ENCODE measurements around the gene DCAF8. TPM values are rescaled to one million over a fixed set of nuclear protein-coding genes. Genes with fewer than 3 reads are reported as not detected.

The DCAF8 gene
- total RNA-seq, 1 experiment from 2014 or later, result 98.1 TPM

GRCh38 chr1:160204526-160205241 lies 57.7 kb downstream of the DCAF8 start:
- peaks cover 37% of the 10 kb centered on the region for H3K79me2 ChIP-seq (ENCODE audit: insufficient read depth, low read length)
- peak overlapping the region; percentile 90 for H3K4me2 ChIP-seq (ENCODE audit: low read length)
- H3K27ac ChIP-seq (ENCODE audit: low read depth, low read length), result no peak overlapping the region
- intact Hi-C loops (cut with micrococcal nuclease), result no loop called here
- H3K4me1 ChIP-seq (ENCODE audit: control insufficient read depth in 1 of 2, insufficient read depth in 2 of 2, low read length in 2 of 2), result peaks cover 12 to 20% of the 10 kb centered on the region in 2 experiments; a peak in 3 of 4 replicates
- no peaks in the 10 kb centered on the region for H3K9me2 ChIP-seq (ENCODE audit: insufficient read depth)
- H3K4me3 ChIP-seq (replicated peaks in 1 of 2; ENCODE audit: low read depth in 1 of 2, low read length in 2 of 2), result peak overlapping the region; percentile 11 to 78
- BruUV-seq (replicated peaks), result no TSS peak
- ChIA-PET RAD21 (ENCODE audit: low non-redundant PET in 1 of 2, low total read pairs in 2 of 2, uncharacterized antibody in 2 of 2, unreplicated experiment in 2 of 2) (no interaction called here), POLR2A (interaction anchor here (0.8 kb wide), 1 partner anchor 11 kb away, joined by 3 read pairs; no protein-coding TSS in a partner anchor), CTCF (interaction anchor here (2.1 kb wide), 1 partner anchor 11 kb away, joined by 17 read pairs; no protein-coding TSS in a partner anchor)
- no peak for TF ChIP-seq EZH2phosphoT487 (IDR thresholded peaks at IDR 0.05; ENCODE audit: borderline replicate concordance)
- no peak for TF ChIP-seq ELF1 (IDR thresholded peaks at IDR 0.05; ENCODE audit: borderline replicate concordance, low read depth)
- TF ChIP-seq SIN3A (IDR thresholded peaks at IDR 0.05; ENCODE audit: low read depth), result no peak
- no peak for TF ChIP-seq SP1 (IDR thresholded peaks at IDR 0.05; ENCODE audit: low read depth)
- peak overlapping the region; percentile 77 for H2AFZ ChIP-seq (ENCODE audit: low read depth, low read length, poor library complexity, severe bottlenecking)
- H4K20me1 ChIP-seq (ENCODE audit: insufficient read depth), result no peaks in the 10 kb centered on the region
- DNase-seq (ENCODE audit: low read depth, low spot score), result no peak
- H3K9ac ChIP-seq (ENCODE audit: low read length), result peak overlapping the region; percentile 91; the same call in 1 of the 2 replicates
- H3K27me3 ChIP-seq (ENCODE audit: insufficient read depth, low read length), result no peaks in the 10 kb centered on the region
- H3K9me3 ChIP-seq (ENCODE audit: control insufficient read depth in 1 of 2, insufficient read depth in 1 of 2, low read depth in 1 of 2, low read length in 2 of 2), result no peaks in the 10 kb centered on the region
- ATAC-seq, result peak; percentile 20
- H3K36me3 ChIP-seq (ENCODE audit: control insufficient read depth in 1 of 2, insufficient read depth in 2 of 2, low read length in 2 of 2), result peaks cover 5 to 15% of the 10 kb centered on the region in 2 experiments; a peak in 2 of 4 replicates

- no peak for DNase-seq (ENCODE audit: low read depth, low spot score)
- no peaks in the 10 kb centered on the region for H4K20me1 ChIP-seq (ENCODE audit: insufficient read depth)
- H3K9me2 ChIP-seq (ENCODE audit: insufficient read depth), result no peaks in the 10 kb centered on the region
- ChIA-PET RAD21 (ENCODE audit: low non-redundant PET in 1 of 2, low total read pairs in 2 of 2, uncharacterized antibody in 2 of 2, unreplicated experiment in 2 of 2) (no interaction called here), POLR2A (no interaction called here), CTCF (interaction anchor here (2.1 kb wide), 1 partner anchor 7 kb away, joined by 13 read pairs; no protein-coding TSS in a partner anchor)
- no peak overlapping the region for H3K4me2 ChIP-seq (ENCODE audit: low read length)
- H3K9me3 ChIP-seq (ENCODE audit: control insufficient read depth in 1 of 2, insufficient read depth in 1 of 2, low read depth in 1 of 2, low read length in 2 of 2), result no peaks in the 10 kb centered on the region
- BruUV-seq (replicated peaks), result no TSS peak
- no peak overlapping the region for H3K9ac ChIP-seq (ENCODE audit: low read length)
- no peak overlapping the region for H3K27ac ChIP-seq (ENCODE audit: low read depth, low read length)
- ATAC-seq, result no peak
- no peak overlapping the region for H2AFZ ChIP-seq (ENCODE audit: low read depth, low read length, poor library complexity, severe bottlenecking)
- no peak overlapping the region for H3K4me3 ChIP-seq (replicated peaks in 1 of 2; ENCODE audit: low read depth in 1 of 2, low read length in 2 of 2)
- H3K36me3 ChIP-seq (ENCODE audit: control insufficient read depth in 1 of 2, insufficient read depth in 2 of 2, low read length in 2 of 2), result no peaks in the 10 kb centered on the region
- no peaks in the 10 kb centered on the region for H3K27me3 ChIP-seq (ENCODE audit: insufficient read depth, low read length)
- peaks cover 6 to 8% of the 10 kb centered on the region in 2 experiments; a peak in 2 of 4 replicates for H3K4me1 ChIP-seq (ENCODE audit: control insufficient read depth in 1 of 2, insufficient read depth in 2 of 2, low read length in 2 of 2)
- intact Hi-C loops (cut with micrococcal nuclease), result no loop called here
- peaks cover 6% of the 10 kb centered on the region; the same call in 1 of the 2 replicates for H3K79me2 ChIP-seq (ENCODE audit: insufficient read depth, low read length)
- TF ChIP-seq, protein P1, sequence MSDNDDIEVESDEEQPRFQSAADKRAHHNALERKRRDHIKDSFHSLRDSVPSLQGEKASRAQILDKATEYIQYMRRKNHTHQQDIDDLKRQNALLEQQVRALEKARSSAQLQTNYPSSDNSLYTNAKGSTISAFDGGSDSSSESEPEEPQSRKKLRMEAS (IDR thresholded peaks at IDR 0.05), result no peak
- TF ChIP-seq POLR2AphosphoS5 (IDR thresholded peaks at IDR 0.05; ENCODE audit: low read depth, low read length), result no peak
- no peak for TF ChIP-seq EGR1 (IDR thresholded peaks at IDR 0.05; ENCODE audit: low read depth)
- no peak for TF ChIP-seq CTCF (IDR thresholded peaks at IDR 0.05 in 2 of 3, conservative IDR thresholded peaks at IDR 0.05 in 1 of 3; ENCODE audit: borderline replicate concordance in 1 of 3, insufficient read depth in 1 of 3, low read depth in 2 of 3, low read length in 2 of 3)
- TF ChIP-seq RAD21 (IDR thresholded peaks at IDR 0.05; ENCODE audit: low read depth), result no peak
- TF ChIP-seq CEBPB (IDR thresholded peaks at IDR 0.05; ENCODE audit: low read depth), result no peak
- TF ChIP-seq REST (IDR thresholded peaks at IDR 0.05; ENCODE audit: low read depth), result no peak
- TF ChIP-seq POLR2A (IDR thresholded peaks at IDR 0.05; ENCODE audit: borderline replicate concordance, extremely low read depth, insufficient read depth, insufficient read length), result no peak
- no peak for TF ChIP-seq EZH2phosphoT487 (IDR thresholded peaks at IDR 0.05; ENCODE audit: borderline replicate concordance)
- no peak for TF ChIP-seq EZH2 (IDR thresholded peaks at IDR 0.05)
- no peak for TF ChIP-seq SIN3A (IDR thresholded peaks at IDR 0.05; ENCODE audit: low read depth)
- TF ChIP-seq SP1 (IDR thresholded peaks at IDR 0.05; ENCODE audit: low read depth), result no peak
- no peak for TF ChIP-seq ELF1 (IDR thresholded peaks at IDR 0.05; ENCODE audit: borderline replicate concordance, low read depth)
These were observed 61.6 kb downstream of the DCAF8 start for GRCh38 chr1:160200786-160201185.
